ENCODE data around the gene BANF2.
"Not testable (repeated sequence)": the region's sequence is repeated elsewhere in the genome, so short reads cannot be mapped to it uniquely, and the experiment has no call there.

Gene BANF2

DNA sequence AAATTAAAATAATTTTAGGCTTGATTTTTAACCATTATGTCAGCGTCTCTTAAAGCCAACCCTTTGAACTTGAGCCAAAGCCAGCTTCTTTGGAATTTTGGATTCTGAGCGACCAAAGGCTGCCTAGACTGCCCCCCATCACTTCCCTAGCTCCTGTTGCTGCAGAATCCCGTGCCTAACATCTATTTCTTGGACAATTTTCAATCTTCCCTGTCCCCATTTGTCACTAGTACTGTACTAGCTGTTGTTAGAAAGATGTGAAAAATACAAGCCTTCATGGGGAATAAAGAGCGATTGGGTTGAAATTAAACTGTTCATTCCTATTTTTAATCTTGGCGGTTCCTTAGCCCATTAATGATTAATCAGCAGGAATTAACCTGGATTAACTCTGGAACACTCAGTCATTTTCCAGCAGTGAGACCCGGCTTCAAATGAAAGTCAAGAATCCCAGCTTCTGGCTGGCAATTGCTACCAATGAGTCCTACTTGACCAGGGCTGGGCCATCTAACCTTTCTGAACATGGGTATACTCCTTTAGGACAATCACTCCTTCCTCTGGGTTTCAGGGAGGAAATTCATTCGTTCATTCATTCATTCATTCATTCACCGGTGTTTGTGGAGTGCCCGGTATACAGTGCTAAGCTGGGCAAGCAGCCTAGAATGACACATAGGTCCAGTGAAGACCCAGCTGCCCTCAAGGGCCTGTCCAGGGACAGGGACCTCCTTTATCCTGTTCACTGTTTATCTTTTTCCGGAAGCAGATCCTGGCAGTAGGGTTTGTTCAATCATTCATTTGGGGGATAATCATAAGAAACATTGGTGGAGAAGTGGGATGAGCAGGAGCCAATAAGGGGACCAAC lies 16.3 kb upstream of the BANF2 start:
- no peak for FAIRE-seq

DNA sequence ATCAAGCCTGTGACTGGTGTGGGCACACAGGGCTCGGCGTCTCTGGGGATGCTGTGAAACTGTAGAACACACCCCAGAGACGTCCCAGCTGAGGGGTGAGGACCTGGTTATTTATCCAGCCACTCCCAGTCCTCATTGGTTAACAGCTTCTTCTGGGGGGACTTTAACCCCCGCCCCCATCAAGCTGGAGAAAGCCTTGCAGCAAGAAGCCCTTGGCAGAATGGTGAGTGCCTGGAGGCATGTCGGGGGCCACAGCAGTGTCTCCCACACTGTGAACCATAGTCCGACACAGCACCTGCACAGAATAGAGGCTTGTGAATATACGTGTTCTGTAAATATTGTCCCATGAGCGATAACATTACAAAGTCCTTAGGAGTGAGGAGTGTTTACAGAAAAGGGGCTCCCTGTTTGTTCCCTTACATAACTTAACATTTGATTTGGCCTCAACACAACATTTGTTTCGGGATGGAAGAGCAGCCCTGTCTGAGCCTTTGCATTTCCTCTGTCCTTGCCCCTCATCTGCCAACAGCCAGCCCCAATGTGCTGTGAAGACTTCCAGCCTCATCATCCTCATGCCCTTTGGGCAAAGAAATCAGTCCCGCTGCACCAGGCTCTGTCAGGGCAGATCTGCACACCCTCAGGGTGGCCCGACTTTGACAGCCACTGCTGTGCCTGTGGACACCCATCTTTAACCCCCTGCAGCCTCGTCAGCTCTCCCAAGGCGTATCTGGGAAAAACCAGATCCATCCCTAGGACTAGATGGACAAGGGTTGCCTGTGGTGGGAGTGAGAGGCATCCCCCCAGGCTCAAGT lies 15.5 kb upstream of the BANF2 start:
- FAIRE-seq: no peak

DNA sequence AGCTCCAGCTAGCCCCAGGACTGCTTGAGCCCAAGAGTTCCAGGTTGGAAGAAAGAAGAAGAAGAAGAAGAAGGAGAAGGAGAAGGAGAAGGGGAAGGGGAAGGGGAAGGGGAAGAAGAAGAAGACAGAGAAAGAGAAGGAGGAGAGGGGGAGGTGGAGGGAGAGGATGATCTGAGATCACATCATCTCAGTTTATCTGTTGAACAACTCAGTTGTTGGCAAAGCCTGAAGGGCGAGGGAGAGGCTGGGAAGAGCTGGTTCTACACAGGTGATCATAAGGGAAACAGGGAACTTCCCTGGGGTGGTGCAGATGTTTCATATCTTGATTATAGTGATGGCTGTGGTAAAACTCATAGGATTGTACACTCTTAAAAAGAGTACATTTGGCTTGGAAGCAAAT lies 14.6 kb upstream of the BANF2 start:
- no peak for FAIRE-seq

DNA sequence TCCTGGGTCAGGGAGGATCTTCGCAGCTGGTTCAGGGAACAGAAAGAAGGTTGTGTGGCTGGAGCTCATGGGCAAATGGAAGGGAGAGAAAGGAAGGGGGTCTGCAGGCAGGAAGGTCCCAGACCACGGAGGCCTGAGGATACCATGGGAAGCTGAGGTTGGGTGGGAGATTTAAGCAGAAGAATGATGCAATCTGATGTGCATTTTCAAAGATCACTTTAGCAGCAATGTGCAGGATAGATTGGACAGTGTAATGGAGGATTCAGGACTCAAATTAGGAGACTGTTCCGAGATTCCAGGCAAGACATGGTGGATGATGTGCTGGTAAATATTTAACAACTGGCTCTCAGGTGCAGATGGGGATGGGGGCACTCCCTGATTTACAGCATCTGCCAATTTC lies 12.0 kb upstream of the BANF2 start:
- FAIRE-seq: no peak

DNA sequence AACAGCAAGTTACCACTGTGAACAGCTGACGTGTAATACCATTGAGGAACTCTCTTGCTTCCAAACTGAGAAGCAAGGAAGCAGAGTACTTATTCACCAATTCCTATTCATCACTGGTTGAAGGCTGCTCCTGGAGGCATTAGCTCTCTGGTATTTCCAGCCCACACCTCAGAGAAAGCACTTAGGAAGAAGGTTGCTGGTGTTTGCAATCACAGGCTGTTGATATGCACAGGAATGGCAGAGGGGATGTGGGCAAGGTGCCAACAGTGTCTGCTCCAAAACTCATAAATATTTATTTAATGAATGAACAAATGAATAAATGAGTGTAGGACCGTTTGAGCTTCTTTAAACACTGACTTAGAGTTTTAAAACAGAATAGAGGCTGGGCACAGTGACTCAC lies 10.8 kb upstream of the BANF2 start:
- no peak for FAIRE-seq

DNA sequence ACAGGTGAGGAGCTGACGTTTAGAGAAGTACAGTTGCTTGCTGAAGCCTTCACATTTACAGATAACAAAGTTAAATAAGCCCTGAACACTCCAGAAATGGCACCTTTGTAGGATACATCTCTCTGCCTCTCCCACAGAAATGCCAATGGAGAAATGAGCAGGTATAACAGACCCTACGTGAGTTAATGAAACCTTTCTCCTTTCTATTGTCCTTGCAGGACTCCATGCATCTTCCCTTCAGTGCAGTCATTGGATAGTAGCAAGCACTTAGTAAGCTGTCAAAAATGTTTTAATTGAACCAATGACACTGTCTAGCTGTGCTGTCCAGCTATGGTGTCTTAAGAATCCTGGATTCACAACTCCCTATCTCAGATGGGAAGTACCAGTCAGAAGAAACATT lies 9.6 kb upstream of the BANF2 start:
- FAIRE-seq: no peak

DNA sequence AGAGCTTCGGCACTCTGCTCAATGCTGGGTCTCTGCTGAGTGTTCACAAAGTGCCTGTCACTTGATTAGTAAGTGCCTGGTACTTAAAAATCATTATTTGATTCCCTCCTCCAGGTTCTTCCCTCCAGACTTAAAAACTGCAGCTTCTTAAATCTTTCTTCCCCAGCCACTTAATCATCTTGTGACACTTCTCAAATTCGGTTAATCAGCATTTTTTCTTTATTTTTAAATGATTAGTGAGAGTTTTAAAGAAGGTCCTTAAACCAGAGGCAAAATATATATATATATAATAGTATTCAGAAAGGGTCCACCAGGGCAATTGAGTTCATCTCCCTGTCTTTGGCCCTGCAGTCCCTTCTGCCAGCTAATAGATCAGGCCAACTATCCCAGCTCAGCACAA lies 8.0 kb upstream of the BANF2 start:
- no peak for FAIRE-seq

DNA sequence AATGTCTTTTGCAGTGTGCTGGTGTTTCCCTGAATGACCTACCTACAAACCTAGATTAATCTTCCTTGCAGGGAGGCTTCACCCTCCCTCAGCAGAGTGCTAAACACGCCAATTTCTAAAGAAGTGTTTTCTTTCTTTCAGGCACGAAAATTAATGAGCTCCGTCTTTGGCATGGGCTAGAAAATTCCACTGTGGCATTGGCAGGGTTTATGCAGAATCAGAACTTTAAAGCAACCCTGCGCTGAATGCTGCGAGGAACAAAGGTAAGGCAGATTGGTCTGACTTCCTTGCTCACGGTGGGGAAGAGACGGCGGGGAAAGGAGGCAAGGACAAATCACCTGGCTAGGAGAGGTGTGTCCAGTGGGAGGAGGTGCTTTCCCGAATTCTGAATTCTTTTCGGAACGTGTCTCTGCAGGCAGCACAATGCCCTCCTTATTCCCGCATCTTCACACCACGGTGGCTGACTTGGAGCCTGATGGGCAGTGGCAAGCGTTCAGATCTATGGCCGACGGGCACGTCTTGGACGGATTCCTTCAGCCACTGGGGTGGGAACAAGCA lies 6.2 kb upstream of the BANF2 start:
- FAIRE-seq: no peak

DNA sequence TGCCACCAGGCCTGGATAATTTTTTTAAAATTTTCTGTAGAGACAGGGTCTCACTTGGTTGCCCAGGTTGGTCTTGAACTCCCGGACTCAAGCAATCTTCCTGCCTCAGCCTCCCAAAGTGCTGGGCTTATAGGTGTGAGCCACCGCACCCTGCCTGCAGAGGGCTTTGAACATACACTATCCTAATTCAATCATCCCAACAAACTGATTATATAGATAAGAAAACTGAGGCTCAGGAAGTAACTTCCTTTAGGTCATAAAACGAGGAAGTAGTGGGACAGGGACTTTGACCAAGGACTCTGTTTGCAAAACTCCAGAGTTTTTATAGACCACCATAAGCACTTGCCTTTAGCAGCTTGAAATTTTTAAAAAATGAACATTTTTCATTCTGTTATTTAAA lies 5.0 kb upstream of the BANF2 start:
- no peak for FAIRE-seq

DNA sequence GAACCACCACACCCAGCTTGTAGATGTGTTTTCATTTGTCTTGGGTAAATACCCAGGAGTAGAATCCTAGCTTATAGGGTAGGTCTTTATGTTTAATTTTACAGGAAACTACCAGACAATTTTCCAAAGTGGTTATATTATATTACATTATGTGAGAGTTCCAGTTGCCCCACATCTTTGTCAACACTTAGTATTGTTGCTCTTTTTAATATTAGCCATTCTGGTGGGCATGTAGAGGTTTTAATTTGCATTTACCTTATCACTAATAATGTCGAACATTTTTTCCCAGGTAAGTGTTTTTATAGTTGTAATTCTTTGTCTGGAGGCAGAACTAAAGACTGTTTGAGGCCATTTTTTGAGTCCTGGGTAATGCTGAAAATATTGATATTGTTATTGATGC lies 3.5 kb upstream of the BANF2 start:
- FAIRE-seq: no peak

DNA sequence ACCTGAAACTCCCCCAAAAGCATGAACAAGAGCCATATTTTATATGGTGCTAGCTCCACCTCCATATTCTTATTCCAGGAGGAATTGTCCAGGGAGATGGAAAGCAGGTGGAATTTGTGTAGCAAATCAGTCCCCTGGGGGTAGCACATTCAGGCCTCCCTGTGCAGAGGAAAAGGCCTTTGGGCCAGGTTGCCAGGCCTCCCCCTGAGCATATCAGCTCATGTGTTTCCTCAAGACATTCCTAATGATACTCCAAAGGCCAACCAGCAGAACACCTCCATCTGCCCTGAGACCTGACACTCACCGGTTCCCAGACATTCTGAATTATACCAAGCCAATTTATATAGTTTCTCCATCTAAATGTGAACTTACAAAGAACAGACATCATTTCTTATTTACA lies 2.6 kb upstream of the BANF2 start:
- no peak for FAIRE-seq

DNA sequence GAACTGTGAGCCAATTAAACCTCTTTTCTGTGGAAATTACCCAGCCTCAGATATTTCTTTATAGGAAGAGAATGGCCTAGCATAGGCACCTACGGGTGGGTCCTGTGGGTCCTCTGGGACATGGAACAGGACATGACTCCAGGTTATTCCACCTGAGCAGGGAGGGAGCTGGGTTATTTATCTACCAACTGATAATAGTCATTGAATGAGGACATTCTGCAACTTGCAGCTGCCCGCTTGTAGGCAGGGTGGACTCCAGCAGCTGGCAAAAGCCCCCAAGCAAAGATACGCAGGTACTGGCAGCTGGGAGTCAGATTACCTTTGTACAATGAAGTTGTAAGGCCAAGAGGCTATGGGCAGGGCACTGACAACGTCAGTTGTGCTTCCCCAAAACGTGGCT lies 1.4 kb upstream of the BANF2 start:
- no peak for FAIRE-seq

DNA sequence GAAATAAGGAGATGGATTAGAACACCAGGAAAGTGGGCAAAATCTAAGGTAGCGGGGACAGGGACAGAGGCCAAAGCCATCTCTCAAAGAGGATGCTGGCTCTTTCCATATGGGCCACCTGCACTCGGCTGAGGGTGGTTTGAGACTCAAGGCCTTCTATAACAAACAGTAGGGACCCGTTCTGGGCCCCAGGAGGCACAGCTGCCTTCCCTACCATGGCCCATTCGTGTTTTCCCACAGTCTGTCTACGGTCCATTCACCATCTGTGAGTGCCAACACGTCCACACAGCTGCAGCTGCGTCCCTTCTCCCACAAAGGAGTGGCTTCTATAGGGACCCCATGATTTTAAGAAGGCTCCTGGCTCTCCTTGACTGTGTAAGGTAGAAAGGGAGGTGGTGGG lies 871 bp downstream of the BANF2 start:
- no peak for FAIRE-seq

DNA sequence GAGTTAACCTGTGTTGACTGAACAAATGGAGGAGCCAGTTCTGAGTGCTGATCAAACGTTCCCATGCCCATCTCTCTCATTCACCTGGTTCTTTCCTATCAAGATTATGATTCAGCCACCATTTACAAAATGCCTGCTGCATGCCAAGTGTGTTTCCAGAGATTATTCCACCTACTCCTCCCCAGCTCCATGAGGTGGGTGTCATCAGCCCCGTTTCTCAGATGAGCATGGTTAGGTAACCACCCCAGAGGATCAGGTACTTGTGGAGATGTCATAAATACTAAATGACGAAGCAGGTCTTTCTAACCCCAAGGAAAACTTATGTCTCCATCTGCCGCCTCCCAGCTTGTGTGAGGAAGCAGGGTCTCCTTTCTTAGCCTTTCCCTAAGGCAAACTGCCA lies 2.1 kb downstream of the BANF2 start:
- FAIRE-seq: no peak

DNA sequence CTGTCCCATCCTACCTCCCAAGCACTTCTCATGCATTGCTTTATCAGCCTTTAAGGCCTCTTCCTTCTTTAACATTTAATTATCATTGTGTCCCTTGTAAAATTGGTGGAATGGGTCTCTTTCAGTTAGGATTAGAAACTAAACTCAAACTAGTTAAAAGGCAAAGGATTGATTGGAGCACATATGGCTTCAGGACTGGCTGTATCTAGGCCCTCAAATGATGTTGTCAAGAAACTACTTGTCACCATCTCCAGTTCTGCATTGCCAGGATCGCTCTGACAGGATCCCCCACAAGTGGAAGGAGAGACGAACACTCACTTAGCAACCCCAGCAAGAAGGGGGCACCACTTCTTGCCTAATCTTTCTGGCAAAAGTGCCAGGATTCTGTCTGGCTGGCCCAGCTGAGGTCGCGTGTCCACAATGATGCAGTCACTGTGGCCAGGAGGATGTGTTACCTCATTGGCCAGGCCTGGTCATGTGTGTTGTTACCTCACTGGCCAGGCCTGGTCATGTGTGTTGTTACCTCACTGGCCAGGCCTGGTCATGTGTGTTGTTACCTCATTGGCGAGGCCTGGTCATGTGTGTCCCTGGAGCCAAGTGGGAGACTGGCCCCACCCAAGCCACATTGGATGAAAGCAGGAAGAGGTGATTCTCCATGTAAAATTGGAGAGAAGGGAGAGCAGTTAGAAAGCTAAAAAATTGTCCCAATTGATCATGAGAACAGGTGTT lies 5.0 kb downstream of the BANF2 start:
- no peak for FAIRE-seq

DNA sequence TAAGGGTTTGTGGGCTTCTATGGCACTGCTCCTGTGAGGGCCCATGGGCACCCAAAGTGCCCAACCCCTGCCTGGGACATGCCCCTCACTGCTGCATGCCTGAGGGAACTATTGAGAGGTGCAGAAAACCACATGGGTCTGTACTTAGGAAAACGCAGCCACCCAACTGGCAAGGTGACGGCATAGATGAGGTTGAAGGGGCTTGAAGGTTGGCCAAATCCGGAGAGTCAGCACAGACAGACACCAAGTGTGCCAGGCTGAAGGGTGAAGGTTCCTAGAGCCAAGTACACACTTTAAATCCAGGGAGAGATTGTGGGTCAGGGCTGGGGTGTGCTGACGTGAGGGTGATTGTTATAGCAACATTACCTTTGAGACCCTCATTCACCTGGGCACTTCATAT lies 6.2 kb downstream of the BANF2 start:
- no peak for FAIRE-seq

DNA sequence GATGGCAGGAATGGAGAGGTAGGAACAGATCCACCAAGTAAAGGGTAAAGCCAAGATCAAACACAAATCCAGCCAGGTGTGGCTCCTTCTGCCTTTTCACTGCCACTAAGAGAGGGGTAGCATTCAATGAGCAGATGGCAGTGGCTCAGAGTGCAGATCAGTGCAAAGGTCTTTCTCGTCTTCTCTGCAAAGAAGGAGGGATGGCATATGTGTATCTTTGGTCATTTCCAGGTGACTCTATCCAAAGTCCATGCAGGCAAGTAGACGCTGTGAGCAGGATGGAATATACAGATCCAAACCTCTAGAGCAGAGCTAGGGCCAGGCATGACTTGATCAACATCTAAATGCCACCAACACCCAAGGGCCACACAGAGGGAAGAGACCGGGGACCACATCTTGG lies 6.9 kb downstream of the BANF2 start:
- FAIRE-seq: no peak

DNA sequence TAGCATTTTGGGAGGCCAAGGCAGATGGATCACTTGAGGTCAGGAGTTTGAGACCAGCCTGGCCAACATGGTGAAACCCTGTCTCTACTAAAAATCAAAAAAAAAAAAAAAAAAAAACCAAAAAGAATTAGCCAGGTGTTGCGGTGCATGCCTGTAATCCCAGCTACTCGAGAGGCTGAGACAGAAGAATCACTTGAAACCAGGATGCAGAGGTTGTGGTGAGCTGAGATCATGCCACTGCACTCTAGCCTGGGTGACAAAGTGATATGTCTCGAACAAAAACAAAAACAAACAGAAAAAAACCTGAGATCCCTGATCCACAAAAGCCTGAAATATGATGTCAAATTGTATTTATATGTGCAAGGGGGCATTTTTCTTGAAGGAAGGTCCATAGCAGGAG lies 8.2 kb downstream of the BANF2 start:
- not testable (repeated sequence) for FAIRE-seq

DNA sequence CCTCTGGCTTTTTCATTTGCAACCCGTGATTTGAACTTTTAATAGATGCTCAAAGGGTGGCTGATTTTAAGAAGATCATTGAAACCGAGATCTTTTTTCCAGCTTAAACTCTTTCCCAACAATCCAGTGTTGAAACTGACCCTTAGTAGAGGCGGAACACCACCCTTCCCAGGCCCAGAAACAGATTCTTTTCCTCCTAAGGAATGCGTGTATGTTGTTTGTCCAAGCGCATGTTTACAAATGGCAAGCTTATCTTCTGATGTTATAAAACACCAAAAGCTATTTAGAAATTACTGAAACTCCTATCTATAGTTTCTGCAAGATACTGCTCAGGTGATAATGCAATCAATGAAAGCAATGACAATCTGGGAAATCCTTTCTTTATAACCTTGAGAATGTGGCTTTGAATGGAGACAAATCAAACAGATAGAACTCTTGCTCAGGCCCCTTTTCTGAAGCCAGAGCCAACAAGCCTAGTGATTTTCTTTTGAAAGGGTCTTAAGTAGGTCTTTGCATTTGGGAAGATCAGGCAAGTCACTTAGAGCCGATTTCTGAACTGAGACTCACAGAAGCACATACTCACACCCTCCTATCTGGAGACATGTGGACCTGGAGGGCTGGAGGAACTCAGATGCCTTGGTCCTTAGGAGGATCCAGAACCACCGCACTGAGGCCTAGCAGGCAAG lies 9.1 kb downstream of the BANF2 start:
- no peak for FAIRE-seq

DNA sequence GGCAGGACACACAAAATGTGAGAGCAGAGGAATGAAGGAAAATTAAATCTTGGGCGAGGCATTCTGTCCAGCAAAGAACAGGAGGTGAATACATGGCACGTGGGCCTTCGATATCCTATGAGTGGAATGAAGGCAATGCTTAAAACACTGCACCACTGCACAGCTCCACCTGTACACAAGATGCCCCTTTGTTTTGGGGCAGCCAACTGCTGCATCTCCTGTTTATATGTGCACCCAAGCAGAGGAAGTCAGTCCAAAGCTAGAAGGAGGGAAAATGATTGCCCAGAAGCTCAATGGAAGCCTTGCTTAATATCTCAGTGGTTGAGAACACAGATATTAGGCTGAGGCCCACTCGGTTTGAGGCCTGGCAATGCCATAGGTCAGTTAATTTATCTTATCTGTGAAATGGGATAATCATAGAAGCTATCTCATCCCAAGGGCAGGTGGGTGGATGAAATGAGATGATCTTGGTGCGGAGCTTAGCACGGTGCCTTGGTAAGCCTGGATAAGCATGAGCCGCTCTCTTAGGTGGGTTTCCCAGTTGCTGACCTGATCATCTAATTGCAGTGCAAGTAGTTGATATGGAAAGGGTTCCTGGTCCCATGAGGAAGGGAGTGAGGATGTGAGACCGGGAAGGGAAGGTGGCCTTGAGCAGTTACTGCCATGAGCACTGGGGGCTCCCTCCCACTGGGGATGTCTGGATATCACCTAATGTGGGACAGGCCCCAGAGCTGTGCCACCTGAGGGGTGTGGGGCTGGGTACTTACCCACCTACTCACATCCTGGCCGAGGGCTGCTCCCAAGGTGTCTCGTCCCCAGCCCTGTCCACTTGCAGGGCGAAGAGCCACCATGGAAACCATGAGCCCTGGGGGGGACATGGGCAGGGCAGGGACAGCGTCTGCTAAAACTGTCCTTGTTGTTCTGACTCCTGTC lies 9.9 kb downstream of the BANF2 start:
- FAIRE-seq: no peak

Data from TTC549 (cell line).